Keratinocyte (primary cell): ENCODE data around the gene BMP8B. TPM values are rescaled to one million over a fixed set of nuclear protein-coding genes. Genes with fewer than 3 reads are reported as not detected.
"Not testable (repeated sequence)": the region's sequence is repeated elsewhere in the genome, so short reads cannot be mapped to it uniquely, and the experiment has no call there.

Experiments used
- DNase-seq: peaks from one replicate; pipeline ENCODE4 v3.0.0-alpha.2; 2011; ENCODE audit warnings: low read depth, missing footprints, low spot score
- FAIRE-seq: peaks from 2 replicates; lab custom pipeline; 2011; peaks lifted over from hg19 to GRCh38; lab: Jason Lieb, UNC
- H2AFZ ChIP-seq: 2 replicates; pipeline ENCODE4 v1.6.0; 2012; ENCODE audit warnings: low read length, control low read depth, inconsistent platforms; ENCODE audit not compliant: control insufficient read depth
- H3K27ac ChIP-seq: 2 replicates; pipeline ENCODE4 v1.5.1; 2011; ENCODE audit warnings: low read length; ENCODE audit not compliant: control insufficient read depth, insufficient read depth
- H3K27me3 ChIP-seq: 3 replicates; pipeline ENCODE4 v1.6.0; 2011; ENCODE audit warnings: low read length; ENCODE audit not compliant: control insufficient read depth, insufficient read depth; ENCODE audit errors: extremely low read depth
- H3K36me3 ChIP-seq, 2 experiments: 2 replicates in 1 of 2; 3 replicates in 1 of 2; pipeline ENCODE4 v1.5.1; 2011; ENCODE audit warnings: low read length in 2 of 2, mild to moderate bottlenecking in 1 of 2; ENCODE audit not compliant: control insufficient read depth in 2 of 2, insufficient read depth in 2 of 2; ENCODE audit errors: extremely low read depth in 1 of 2
- H3K4me1 ChIP-seq: 3 replicates; pipeline ENCODE4 v1.5.1; 2011; ENCODE audit warnings: low read length; ENCODE audit not compliant: control insufficient read depth, insufficient read depth; ENCODE audit errors: extremely low read depth
- H3K4me2 ChIP-seq: 3 replicates; pipeline ENCODE4 v1.6.0; 2011; ENCODE audit warnings: low read depth, low read length; ENCODE audit not compliant: control insufficient read depth, insufficient read depth; ENCODE audit errors: extremely low read depth
- H3K4me3 ChIP-seq, 3 experiments: fragments of 200-600 bp in 1 of 3; sonication (generic) in 1 of 3; 2 replicates in 2 of 3; 3 replicates in 1 of 3; pipeline ENCODE4 v1.5.1; 2011 to 2016; ENCODE audit warnings: low read length in 3 of 3, mild to moderate bottlenecking in 3 of 3, control low read depth in 2 of 3, inconsistent platforms in 1 of 3, low read depth in 1 of 3, mixed read lengths in 1 of 3, mixed run types in 1 of 3, moderate library complexity in 1 of 3; ENCODE audit not compliant: control insufficient read depth in 2 of 3, insufficient read depth in 2 of 3; ENCODE audit errors: extremely low read depth in 1 of 3
- H3K79me2 ChIP-seq: 2 replicates; pipeline ENCODE4 v1.6.0; 2012; ENCODE audit warnings: low read length; ENCODE audit not compliant: control insufficient read depth, insufficient read depth
- H3K9ac ChIP-seq: 3 replicates; pipeline ENCODE4 v1.6.0; 2011; ENCODE audit warnings: low read length; ENCODE audit not compliant: control insufficient read depth, insufficient read depth; ENCODE audit errors: extremely low read depth
- H3K9me1 ChIP-seq: 3 replicates; pipeline ENCODE4 v1.6.0; 2011; ENCODE audit warnings: low read length; ENCODE audit not compliant: control insufficient read depth, insufficient read depth; ENCODE audit errors: extremely low read depth
- H3K9me3 ChIP-seq: 2 replicates; pipeline ENCODE4 v1.5.1; 2012; ENCODE audit warnings: low read depth, low read length; ENCODE audit not compliant: control insufficient read depth
- H4K20me1 ChIP-seq: 3 replicates; pipeline ENCODE4 v1.6.0; 2011; ENCODE audit warnings: low read length; ENCODE audit not compliant: control insufficient read depth, insufficient read depth; ENCODE audit errors: extremely low read depth
- EZH2 ChIP-seq: IDR thresholded peaks from one replicate; pipeline ENCODE4 v1.6.1; 2012; ENCODE audit warnings: inconsistent platforms, mild to moderate bottlenecking, low read length, moderate library complexity
- dilution Hi-C: fragments of 300-500 bp; cut with MboI; formaldehyde crosslinking; loops from one replicate; pipeline ENCODE4 v1.7.0; 2020; ENCODE audit warnings: low sequenced_read_pairs; ENCODE audit not compliant: extremely low pct_ligation_motif_present
- polyA plus RNA-seq, 5 experiments: library from polyadenylated mRNA; depleted of rRNA in 3 of 5; stranded (reverse) in 3 of 5; stranded (forward) in 1 of 5; unstranded in 1 of 5; fragments of >200 nt; gene quantifications; 1 replicate in 1 of 5; 2 replicates in 3 of 5; 3 replicates in 1 of 5; pipeline versions ENCODE4 v1.2.1 to v1.2.3, GENCODE V29; 2011 to 2012; ENCODE audit warnings: missing spikeins in 2 of 5, low read depth in 1 of 5, low replicate concordance in 1 of 5
- TF ChIP-seq, protein P1 (sequence below), 3 experiments: IDR thresholded peaks in 1 of 3; conservative IDR thresholded peaks in 1 of 3; optimal IDR thresholded peaks in 1 of 3; 2 replicates in 2 of 3; 3 replicates in 1 of 3; pipeline versions ENCODE3 to v1.5.1; 2011; ENCODE audit warnings: low read length in 3 of 3, mild to moderate bottlenecking in 3 of 3, moderate library complexity in 2 of 3, control low read depth in 1 of 3, inconsistent platforms in 1 of 3; ENCODE audit not compliant: insufficient read depth in 2 of 3; ENCODE audit errors: extremely low read depth in 1 of 3

BMP8B gene
- polyA plus RNA-seq, 1 donor (not counting 4 experiments of a cell fraction or from before 2014, with no cell fraction given): 0.04 TPM

GRCh38 chr1:39787468-39787867 lies 1.2 kb downstream of the BMP8B start:
- Histone ChIP-seq H3K4me1 (no peaks in the 10 kb centered on the region), H3K27ac (no peak overlapping the region), H3K4me2 (no peak overlapping the region), H3K9me3 (no peaks in the 10 kb centered on the region), H4K20me1 (no peaks in the 10 kb centered on the region), H3K9me1 (no peaks in the 10 kb centered on the region), H3K79me2 (no peaks in the 10 kb centered on the region), H3K27me3 (peaks cover 22% of the 10 kb centered on the region), H3K9ac (no peak overlapping the region), H3K36me3 (no peaks in the 10 kb centered on the region), H3K4me3 (no peak overlapping the region), H2AFZ (no peak overlapping the region)
- dilution Hi-C loops: no loop called here
- TF ChIP-seq EZH2: no peak
- TF ChIP-seq, protein P1, sequence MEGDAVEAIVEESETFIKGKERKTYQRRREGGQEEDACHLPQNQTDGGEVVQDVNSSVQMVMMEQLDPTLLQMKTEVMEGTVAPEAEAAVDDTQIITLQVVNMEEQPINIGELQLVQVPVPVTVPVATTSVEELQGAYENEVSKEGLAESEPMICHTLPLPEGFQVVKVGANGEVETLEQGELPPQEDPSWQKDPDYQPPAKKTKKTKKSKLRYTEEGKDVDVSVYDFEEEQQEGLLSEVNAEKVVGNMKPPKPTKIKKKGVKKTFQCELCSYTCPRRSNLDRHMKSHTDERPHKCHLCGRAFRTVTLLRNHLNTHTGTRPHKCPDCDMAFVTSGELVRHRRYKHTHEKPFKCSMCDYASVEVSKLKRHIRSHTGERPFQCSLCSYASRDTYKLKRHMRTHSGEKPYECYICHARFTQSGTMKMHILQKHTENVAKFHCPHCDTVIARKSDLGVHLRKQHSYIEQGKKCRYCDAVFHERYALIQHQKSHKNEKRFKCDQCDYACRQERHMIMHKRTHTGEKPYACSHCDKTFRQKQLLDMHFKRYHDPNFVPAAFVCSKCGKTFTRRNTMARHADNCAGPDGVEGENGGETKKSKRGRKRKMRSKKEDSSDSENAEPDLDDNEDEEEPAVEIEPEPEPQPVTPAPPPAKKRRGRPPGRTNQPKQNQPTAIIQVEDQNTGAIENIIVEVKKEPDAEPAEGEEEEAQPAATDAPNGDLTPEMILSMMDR (optimal IDR thresholded peaks at IDR 0.05 in 1 of 3, IDR thresholded peaks at IDR 0.05 in 1 of 3, conservative IDR thresholded peaks at IDR 0.05 in 1 of 3; ENCODE audit: extremely low read depth in 1 of 3, insufficient read depth in 2 of 3, low read length in 3 of 3): no peak
- FAIRE-seq (no peak), DNase-seq (no peak)

DNA sequence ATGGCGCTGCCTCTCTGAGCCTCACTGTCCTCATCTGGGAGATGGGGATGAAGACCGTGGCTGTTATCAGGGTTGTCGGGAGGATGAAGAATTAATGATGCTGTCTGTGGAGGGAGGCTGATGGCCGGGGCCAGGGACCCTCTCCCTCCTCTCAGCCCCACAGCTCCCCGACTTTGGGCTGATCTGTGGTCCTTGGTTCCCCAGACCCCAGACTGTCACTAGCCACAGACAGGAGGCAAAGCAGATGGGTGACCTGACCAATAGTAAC lies 1.6 kb downstream of the BMP8B start:
- H4K20me1 ChIP-seq, H3K4me1 ChIP-seq, H3K4me3 ChIP-seq, H3K27ac ChIP-seq, DNase-seq, H2AFZ ChIP-seq, H3K9ac ChIP-seq, H3K9me1 ChIP-seq, FAIRE-seq, H3K36me3 ChIP-seq, dilution Hi-C loops, H3K79me2 ChIP-seq, H3K4me2 ChIP-seq, H3K9me3 ChIP-seq: not testable (repeated sequence)
- H3K27me3 ChIP-seq: peaks cover 22% of the 10 kb centered on the region

DNA sequence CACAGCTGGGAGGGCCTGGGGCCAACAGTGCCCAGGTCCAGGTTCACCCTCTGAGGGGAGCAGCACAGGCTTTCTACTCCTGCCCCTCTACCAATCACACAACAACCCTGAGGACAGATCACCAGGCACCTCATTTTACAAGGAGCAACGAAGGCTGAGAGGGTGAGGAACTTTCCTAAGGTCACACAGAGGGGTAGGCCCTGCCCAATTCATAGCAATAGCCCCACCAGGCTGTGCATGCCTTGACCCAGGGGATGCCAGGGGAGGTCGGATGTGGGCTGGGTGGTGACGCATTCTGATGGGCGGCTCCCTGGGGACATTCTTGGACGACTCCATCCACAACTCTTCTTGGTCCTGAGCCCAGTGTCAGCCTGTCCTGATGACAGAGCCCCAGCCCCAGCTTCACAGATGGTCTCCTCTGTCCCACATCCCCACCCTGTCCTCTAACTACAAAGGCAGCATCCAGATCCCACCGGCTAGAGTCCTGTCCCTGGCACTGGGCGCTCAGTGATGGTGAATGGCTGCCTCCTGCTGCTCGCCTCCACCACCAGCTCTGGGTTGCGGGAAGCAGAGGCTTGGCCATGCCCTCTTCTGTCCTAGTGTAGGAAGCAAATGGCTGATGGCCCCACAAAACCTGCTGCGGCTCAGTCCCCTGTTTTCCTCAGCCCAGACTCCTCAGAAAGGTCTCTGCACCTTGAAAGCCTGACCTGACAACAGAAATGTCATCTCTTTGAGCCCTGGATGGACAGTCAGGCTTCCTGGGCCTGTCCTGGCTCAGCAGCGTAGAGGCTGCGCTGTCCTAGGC lies 2.2 kb downstream of the BMP8B start:
- H3K9ac ChIP-seq, FAIRE-seq, H3K79me2 ChIP-seq, H3K36me3 ChIP-seq, H3K9me1 ChIP-seq, dilution Hi-C loops, H3K9me3 ChIP-seq, DNase-seq, H3K27ac ChIP-seq, H3K4me3 ChIP-seq, H3K4me2 ChIP-seq, H2AFZ ChIP-seq, H3K4me1 ChIP-seq, H4K20me1 ChIP-seq: not testable (repeated sequence)
- H3K27me3 ChIP-seq: peaks cover 22% of the 10 kb centered on the region

DNA sequence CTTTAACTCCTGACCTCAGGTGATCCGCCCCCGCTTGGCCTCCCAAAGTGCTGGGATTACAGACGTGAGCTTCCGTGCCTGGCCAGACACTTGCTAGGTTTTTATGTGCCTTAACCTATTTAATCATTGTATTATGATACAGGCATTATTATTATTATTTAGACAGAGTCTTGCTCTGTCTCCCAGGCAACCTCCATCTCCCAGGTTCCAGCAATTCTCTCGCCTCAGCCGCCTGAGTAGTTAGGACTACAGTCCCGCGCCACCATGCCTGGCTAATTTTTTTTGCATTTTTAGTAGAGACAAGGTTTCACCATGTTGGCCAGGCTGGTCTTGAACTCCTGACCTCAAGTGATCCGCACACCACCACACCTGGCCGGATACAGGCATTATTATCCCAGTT lies 6.0 kb downstream of the BMP8B start:
- H3K27ac ChIP-seq, FAIRE-seq, H4K20me1 ChIP-seq, H3K4me3 ChIP-seq, DNase-seq, H3K4me1 ChIP-seq, H3K9ac ChIP-seq, H3K4me2 ChIP-seq, H3K9me1 ChIP-seq, H3K36me3 ChIP-seq, H3K9me3 ChIP-seq, H3K79me2 ChIP-seq, H2AFZ ChIP-seq, dilution Hi-C loops: not testable (repeated sequence)
- peaks cover 11% of the 10 kb centered on the region for H3K27me3 ChIP-seq
